Fibroblast of villous mesenchyme (primary cell): Measurements from ENCODE around the gene UCN. TPM values are rescaled to one million over a fixed set of nuclear protein-coding genes. Genes with fewer than 3 reads are reported as not detected.
"Not testable (repeated sequence)": the region's sequence is repeated elsewhere in the genome, so short reads cannot be mapped to it uniquely, and the experiment has no call there.

Experiments used
- DNase-seq: peaks from one replicate; pipeline ENCODE4 v3.0.0-alpha.2; 2010; ENCODE audit warnings: low read depth
- H3K4me3 ChIP-seq: 2 replicates; pipeline ENCODE4 v1.5.1; 2011; ENCODE audit warnings: low read depth, mild to moderate bottlenecking, low read length
- total RNA-seq: library from RNA; depleted of rRNA; stranded (reverse); fragments of >200 nt; gene quantifications from 2 replicates; pipeline ENCODE4 v1.2.3, GENCODE V29; 2012
- TF ChIP-seq, protein P1 (sequence below): IDR thresholded peaks from 2 replicates; pipeline ENCODE4 v1.5.1; 2012; ENCODE audit warnings: low read depth, mild to moderate bottlenecking, low read length; ENCODE audit not compliant: insufficient read depth

UCN gene
- 0.43 and 0.64 TPM in 2 replicates for total RNA-seq

- TF ChIP-seq, protein P1, sequence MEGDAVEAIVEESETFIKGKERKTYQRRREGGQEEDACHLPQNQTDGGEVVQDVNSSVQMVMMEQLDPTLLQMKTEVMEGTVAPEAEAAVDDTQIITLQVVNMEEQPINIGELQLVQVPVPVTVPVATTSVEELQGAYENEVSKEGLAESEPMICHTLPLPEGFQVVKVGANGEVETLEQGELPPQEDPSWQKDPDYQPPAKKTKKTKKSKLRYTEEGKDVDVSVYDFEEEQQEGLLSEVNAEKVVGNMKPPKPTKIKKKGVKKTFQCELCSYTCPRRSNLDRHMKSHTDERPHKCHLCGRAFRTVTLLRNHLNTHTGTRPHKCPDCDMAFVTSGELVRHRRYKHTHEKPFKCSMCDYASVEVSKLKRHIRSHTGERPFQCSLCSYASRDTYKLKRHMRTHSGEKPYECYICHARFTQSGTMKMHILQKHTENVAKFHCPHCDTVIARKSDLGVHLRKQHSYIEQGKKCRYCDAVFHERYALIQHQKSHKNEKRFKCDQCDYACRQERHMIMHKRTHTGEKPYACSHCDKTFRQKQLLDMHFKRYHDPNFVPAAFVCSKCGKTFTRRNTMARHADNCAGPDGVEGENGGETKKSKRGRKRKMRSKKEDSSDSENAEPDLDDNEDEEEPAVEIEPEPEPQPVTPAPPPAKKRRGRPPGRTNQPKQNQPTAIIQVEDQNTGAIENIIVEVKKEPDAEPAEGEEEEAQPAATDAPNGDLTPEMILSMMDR, result no peak
- DNase-seq, result peak; percentile 32
- H3K4me3 ChIP-seq, result no peak within 1 kb of the TSS
These were observed at the start of gene UCN for GRCh38 chr2:27308359-27308881. Gene UCN, minus strand, starts transcription at chr2:27308445. Its CDS starts 550 bp downstream, at chr2:27307895.

DNA sequence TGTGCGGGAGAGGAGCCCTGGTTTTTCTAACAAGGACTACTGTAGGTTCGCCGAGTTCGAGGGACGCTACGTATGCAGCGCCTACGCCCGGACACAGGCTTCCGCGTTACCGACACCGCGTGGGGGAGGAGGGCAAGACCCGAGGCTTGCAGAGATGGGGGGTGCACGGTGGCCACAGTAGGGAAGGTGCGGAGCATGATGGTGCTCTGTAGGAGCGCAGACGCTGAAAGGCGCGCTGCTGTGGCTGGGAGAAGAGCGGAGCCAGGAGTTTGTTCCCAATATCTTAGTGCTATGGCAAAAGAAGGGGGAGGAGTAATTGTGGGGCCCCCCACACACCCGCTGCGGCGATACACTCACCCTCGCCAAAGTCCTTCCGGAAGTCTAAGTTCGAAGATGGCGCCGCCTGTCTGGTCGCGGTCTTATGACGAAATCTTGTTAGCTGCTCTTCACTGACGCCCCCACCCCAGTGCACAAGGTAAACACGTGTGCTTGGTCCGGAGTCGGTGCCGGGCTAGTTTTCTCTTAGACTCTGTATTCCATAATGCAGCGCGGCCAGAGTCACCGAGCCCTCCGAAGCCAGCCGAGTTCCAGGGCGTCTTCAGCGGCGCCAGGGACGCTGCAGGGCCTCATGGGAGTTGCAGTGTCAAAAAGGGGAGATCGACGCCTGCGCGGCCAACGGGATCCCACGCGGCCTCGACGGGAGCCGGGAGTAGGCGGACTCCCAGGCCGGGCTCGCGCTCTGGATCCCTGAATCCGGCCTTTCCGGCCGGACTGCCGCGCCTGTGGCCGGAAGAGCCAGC lies 48.3 kb upstream of the UCN start, which contains the start of gene GTF3C2:
Gene GTF3C2, minus strand, starts transcription at position 383 of the 800 bp plus-strand sequence. CDS start 13,210 bp downstream, outside the sequence.
- peak; percentile 98 for DNase-seq
- H3K4me3 ChIP-seq, result peak within 1 kb of the TSS; percentile 91
- TF ChIP-seq, protein P1, result no peak

DNA sequence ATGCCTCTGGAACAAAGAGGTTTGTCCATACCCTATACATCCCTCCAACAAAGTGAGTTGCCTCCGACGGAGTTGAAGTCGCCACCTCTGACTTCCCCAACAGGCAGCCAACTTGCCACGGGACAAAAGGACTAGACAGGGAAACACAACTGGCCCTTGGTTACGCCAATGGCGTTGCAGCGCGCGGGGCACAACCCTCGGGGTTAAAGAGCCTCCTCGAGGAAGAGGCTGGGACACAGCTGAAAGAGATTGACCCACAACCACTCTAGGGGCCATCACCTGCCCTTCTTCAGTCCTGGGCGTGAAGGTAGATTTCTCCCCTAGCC lies 47.8 kb upstream of the UCN start:
- peak overlapping the region; percentile 91 for H3K4me3 ChIP-seq
- TF ChIP-seq, protein P1, result no peak
- peak; percentile 76 for DNase-seq

DNA sequence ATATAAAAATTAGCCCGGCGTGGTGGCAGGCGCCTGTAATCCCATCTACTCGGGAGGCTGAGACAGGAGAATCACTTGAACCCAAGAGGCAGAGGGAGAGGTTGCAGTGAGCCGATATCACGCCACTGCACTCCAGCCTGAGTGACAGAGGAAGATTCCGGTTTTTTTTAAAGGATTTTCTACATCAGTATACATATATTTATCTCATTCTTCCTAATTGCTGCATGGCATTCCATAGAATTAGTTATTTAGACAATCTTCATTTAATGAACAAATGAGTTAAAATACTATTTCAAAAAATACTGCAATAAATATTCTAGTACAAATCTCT lies 46.3 kb upstream of the UCN start:
- no peak for DNase-seq
- TF ChIP-seq, protein P1, result no peak
- H3K4me3 ChIP-seq, result no peak overlapping the region

GRCh38 chr2:27353762-27354596 lies 45.7 kb upstream of the UCN start:
- H3K4me3 ChIP-seq, result no peak overlapping the region
- DNase-seq, result peak; percentile 73
- TF ChIP-seq, protein P1, result no peak

DNA sequence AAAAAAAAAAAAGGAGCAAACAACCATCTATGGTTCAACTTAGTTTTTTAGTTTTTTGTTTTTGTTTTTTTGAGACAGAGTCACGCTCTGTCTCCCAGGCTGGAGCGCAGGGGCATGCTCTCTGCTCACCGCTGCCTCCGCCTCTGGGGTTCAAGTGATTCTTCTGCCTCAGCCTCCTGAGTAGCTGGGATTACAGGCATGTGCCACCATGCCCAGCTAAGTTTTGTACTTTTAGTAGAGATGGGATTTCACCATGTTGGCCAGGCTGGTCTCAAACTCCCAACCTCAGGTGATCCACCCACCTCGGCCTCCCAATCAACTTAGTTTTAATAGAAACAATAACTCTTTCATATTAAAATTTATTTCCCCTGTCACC lies 45.1 kb upstream of the UCN start:
- not testable (repeated sequence) for H3K4me3 ChIP-seq, DNase-seq
